Kidney (tissue), 14 donors: ENCODE data around the gene BFSP2. TPM values are rescaled to one million over a fixed set of nuclear protein-coding genes. Genes with fewer than 3 reads are reported as not detected.

ENCODE experiments used
- DNase-seq, 5 donors: peaks; one replicate each; pipeline ENCODE4 v3.0.0-alpha.2; 2013 to 2020
- FAIRE-seq: peaks from 2 replicates; lab custom pipeline; 2012; peaks lifted over from hg19 to GRCh38; lab: Jason Lieb, UNC
- H3K27ac ChIP-seq, 2 donors: one replicate each; pipeline ENCODE4 v1.7.0; 2013; ENCODE audit warnings: low read depth in 2 of 2, low read length in 2 of 2, inconsistent platforms in 1 of 2
- H3K27me3 ChIP-seq: one replicate; pipeline ENCODE4 v1.7.1; 2013; ENCODE audit warnings: low read length, inconsistent platforms; ENCODE audit not compliant: control insufficient read depth, insufficient read depth
- H3K36me3 ChIP-seq, 3 donors: one replicate each; pipeline versions ENCODE4 v1.7.0 to v1.7.1; 2013; ENCODE audit warnings: low read length in 3 of 3, control low read depth in 1 of 3, inconsistent platforms in 1 of 3; ENCODE audit not compliant: insufficient read depth in 3 of 3, control insufficient read depth in 2 of 3
- H3K4me1 ChIP-seq, 3 donors: one replicate each; pipeline versions ENCODE4 v1.7.0 to v1.7.1; 2013; ENCODE audit warnings: low read length in 3 of 3, inconsistent platforms in 1 of 3, low read depth in 1 of 3; ENCODE audit not compliant: control insufficient read depth in 2 of 3, insufficient read depth in 2 of 3
- H3K4me3 ChIP-seq, 3 donors: one replicate each; pipeline versions ENCODE4 v1.7.0 to v1.8.1; 2013; ENCODE audit warnings: low read length in 3 of 3, control low read depth in 1 of 3, inconsistent platforms in 1 of 3
- H3K9ac ChIP-seq, 3 donors: one replicate each; pipeline versions ENCODE4 v1.7.0 to v1.7.1; 2013; ENCODE audit warnings: low read length in 3 of 3, control low read depth in 1 of 3, inconsistent platforms in 1 of 3
- H3K9me3 ChIP-seq, 3 donors: one replicate each; pipeline versions ENCODE4 v1.7.0 to v1.7.1; 2013; ENCODE audit warnings: low read length in 3 of 3, control low read depth in 1 of 3, inconsistent platforms in 1 of 3; ENCODE audit not compliant: control insufficient read depth in 2 of 3, insufficient read depth in 1 of 3
- intact Hi-C: fragments of 100-400 bp; cut with DNase I; formaldehyde crosslinking; loops from one replicate; pipeline ENCODE4 v1.11.1; 2022
- polyA plus RNA-seq: library from polyadenylated mRNA; stranded (reverse); fragments of 350-450 nt; fragmentation: Illumina TruSeq; extraction: RNeasy Lipid Tissue Mini Kit (QIAGEN cat#74804); gene quantifications from one replicate; pipeline ENCODE4 v1.2.3, GENCODE V29; 2014; ENCODE audit warnings: low read depth, low replicate concordance; ENCODE audit not compliant: insufficient read depth
- total RNA-seq: library from RNA; stranded (reverse); fragmentation: NEBNext Ultra II Directional; extraction: Animal tissue kit (Norgen Biotek cat#: 25700); gene quantifications from one replicate; pipeline ENCODE4 v1.2.1, GENCODE V29; 2021
- TF ChIP-seq, protein P1 (sequence below): IDR thresholded peaks from 3 replicates; pipeline ENCODE4 v1.5.1; 2012; ENCODE audit warnings: mild to moderate bottlenecking, moderate library complexity, borderline replicate concordance; ENCODE audit not compliant: insufficient read depth; ENCODE audit errors: extremely low read depth
- donor health status: control.
- donor health status: control.
- donor health status: control.
- donor health status: control.
- donor health status: control.
- donor health status: DM: yes; HTN: yes; CAD: no.
- donor health status: Normal renal cell carcinoma (clear cell type).

Gene BFSP2
- total and polyA plus RNA-seq, 2 donors from 2014 or later: 0.41 to 0.86 TPM

DNA sequence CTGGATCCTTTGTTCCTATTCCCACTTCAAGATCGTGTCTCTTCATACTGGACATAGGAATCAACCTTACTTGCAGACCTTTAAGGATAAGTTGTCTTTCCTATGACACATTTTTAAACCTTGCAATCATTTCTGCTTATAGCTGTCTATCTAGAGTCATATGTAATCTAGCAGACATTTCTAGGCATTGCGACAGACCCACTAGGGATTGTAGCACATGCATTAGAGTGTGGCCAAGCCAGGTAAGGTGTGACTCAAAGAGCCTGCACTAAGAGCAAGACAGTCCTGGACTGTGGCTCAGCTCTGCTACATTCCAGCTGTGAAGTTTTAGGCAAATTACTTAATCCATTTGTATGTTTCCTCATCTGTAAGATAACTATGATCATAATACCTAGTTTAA lies 38.8 kb upstream of the BFSP2 start:
- TF ChIP-seq, protein P1, sequence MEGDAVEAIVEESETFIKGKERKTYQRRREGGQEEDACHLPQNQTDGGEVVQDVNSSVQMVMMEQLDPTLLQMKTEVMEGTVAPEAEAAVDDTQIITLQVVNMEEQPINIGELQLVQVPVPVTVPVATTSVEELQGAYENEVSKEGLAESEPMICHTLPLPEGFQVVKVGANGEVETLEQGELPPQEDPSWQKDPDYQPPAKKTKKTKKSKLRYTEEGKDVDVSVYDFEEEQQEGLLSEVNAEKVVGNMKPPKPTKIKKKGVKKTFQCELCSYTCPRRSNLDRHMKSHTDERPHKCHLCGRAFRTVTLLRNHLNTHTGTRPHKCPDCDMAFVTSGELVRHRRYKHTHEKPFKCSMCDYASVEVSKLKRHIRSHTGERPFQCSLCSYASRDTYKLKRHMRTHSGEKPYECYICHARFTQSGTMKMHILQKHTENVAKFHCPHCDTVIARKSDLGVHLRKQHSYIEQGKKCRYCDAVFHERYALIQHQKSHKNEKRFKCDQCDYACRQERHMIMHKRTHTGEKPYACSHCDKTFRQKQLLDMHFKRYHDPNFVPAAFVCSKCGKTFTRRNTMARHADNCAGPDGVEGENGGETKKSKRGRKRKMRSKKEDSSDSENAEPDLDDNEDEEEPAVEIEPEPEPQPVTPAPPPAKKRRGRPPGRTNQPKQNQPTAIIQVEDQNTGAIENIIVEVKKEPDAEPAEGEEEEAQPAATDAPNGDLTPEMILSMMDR: no peak
- Histone ChIP-seq H3K9me3 (no peaks in the 10 kb centered on the region), H3K36me3 (no peaks in the 10 kb centered on the region), H3K9ac (no peak overlapping the region), H3K27ac (no peak overlapping the region), H3K27me3 (no peaks in the 10 kb centered on the region), H3K4me1 (no peaks in the 10 kb centered on the region), H3K4me3 (no peak overlapping the region)
- intact Hi-C loops: no loop called here
- no peak for FAIRE-seq
- DNase-seq: no peak

DNA sequence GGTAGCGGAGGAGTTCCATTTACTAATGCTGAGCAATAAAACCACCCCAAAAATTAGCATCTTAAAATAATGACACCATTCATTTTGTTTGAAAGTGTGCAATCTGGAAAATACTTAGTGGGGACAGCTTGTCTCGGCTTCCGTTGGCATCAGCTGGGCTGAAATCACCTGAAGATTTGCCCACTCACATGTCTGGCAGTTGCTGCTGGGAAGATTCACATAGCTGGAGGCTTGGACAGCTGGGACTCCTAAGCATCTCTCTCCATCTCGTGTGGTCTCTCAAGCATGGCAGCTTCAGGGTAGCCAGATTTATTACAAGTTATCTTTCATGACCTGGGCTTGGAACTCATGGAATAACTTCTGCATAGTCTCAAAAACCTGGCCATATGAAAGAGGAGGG lies 38.4 kb upstream of the BFSP2 start:
- no peak overlapping the region for H3K4me3 ChIP-seq
- no peak for FAIRE-seq

DNA sequence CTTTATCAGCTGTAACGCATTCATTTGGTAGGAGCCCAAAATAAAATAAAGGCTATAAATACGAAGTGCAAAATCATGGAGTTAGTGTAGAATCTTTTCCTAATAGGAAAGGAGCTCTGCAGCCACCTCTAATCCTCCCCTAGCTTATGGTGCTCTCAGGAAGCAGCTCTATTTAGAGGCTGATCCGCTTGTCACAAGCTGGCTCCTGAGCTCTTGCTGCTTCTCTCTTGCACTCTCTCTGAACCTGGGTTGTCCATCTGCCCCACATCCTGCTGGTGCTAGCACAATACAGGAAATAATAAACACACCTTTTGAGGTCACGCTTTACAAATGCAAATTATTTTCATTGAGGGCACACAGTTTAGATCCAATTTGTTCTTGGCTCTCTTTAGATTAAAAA lies 37.3 kb upstream of the BFSP2 start:
- Histone ChIP-seq H3K9ac (no peak overlapping the region), H3K27ac (no peak overlapping the region), H3K4me1 (no peaks in the 10 kb centered on the region), H3K9me3 (no peaks in the 10 kb centered on the region), H3K27me3 (no peaks in the 10 kb centered on the region), H3K36me3 (no peaks in the 10 kb centered on the region), H3K4me3 (no peak overlapping the region)
- intact Hi-C loops: no loop called here
- TF ChIP-seq, protein P1: no peak
- no peak for DNase-seq
- no peak for FAIRE-seq

More for the DNA sequence above, 38.4 kb upstream of the BFSP2 start:
- no peak overlapping the region for H3K9ac ChIP-seq
- H3K36me3 ChIP-seq: no peaks in the 10 kb centered on the region
- no peaks in the 10 kb centered on the region for H3K9me3 ChIP-seq
- H3K27ac ChIP-seq: no peak overlapping the region
- no peak for DNase-seq
- no peaks in the 10 kb centered on the region for H3K27me3 ChIP-seq
- H3K4me1 ChIP-seq: no peaks in the 10 kb centered on the region
- TF ChIP-seq, protein P1: no peak
- intact Hi-C loops: no loop called here

DNA sequence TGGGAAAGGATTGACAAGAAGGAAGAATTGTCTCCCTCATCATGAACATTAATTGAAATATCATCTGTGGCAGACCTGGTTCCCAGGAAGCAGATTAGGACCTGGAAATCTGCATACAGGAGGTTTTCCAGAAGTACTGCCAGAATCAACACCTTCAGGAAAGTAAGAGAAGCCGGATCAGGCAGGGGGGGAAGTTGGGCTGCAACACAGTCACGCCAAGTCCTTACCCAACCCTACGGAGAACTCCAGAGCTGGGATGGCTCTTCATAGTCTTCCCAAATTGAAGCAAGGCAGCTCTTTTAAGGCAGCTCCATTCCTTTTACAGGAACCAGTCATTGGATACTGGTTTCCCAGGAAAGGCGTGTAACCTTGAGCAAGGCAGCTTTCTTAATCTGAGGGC lies 35.2 kb upstream of the BFSP2 start:
- FAIRE-seq (no peak), DNase-seq (no peak)
- intact Hi-C loops: no loop called here
- no peaks in the 10 kb centered on the region for H3K27me3 ChIP-seq
- H3K4me3 ChIP-seq: no peak overlapping the region
- no peak overlapping the region for H3K9ac ChIP-seq
- no peaks in the 10 kb centered on the region for H3K4me1 ChIP-seq
- H3K27ac ChIP-seq: no peak overlapping the region
- no peaks in the 10 kb centered on the region for H3K9me3 ChIP-seq
- TF ChIP-seq, protein P1: no peak
- no peaks in the 10 kb centered on the region for H3K36me3 ChIP-seq
